ENCODE data around the gene VILL. TPM values are rescaled to one million over a fixed set of nuclear protein-coding genes. Genes with fewer than 3 reads are reported as not detected.

VILL gene
- 1 to 10 TPM; 2.5 to 8.0 (median 7.2) TPM for total RNA-seq
- polyA plus RNA-seq, result 10 to 100 TPM in 1 of 3 donors, 1 to 10 TPM in 2; 1.7 to 18.0 (median 9.7) TPM
- long read RNA-seq, donor 1, result 0 reads
- long read RNA-seq, donor 2, result 0 reads
- long read RNA-seq, donor 3, result 0 reads
- long read RNA-seq, donor 4, partial matches to known transcripts, result 1 of 2 reads
- long read RNA-seq, donor 4, other reads (novel, unspliced or antisense), result 1 of 2 reads
- long read RNA-seq, donor 5, partial matches to known transcripts, result 20 of 24 reads
- long read RNA-seq, donor 5, other reads (novel, unspliced or antisense), result 4 of 24 reads
- long read RNA-seq, donor 6, partial matches to known transcripts, result 2 of 4 reads
- long read RNA-seq, donor 6, other reads (novel, unspliced or antisense), result 2 of 4 reads
- long read RNA-seq, donor 7, partial matches to known transcripts, result 0 of 1 reads
- long read RNA-seq, donor 7, other reads (novel, unspliced or antisense), result 0 of 1 reads
- long read RNA-seq, donor 8, result 0 reads
- long read RNA-seq, donor 9, result 0 reads
- long read RNA-seq, donor 10, result 0 reads

DNA sequence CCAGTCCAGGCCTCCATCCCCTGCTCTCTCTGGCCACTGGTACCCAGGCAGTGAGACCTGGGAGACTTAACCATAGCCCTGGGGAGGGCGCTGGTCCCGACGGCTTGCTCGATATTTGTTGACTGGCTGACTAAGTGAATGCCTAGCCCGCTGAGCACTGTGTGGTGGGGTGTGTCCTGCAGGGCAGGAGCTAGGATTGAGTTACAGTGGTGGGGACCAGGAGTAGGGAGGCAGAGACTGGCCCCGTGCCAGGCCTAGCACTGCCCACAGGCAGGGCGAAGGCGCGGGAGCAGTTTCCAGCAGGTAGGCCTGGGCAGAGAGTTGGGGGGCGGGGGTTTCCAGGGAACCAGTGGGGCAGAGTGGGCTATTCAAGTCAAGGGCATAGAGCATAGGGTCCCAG lies at the start of gene VILL:
TSS of gene VILL (plus strand) at position 260 of the 400 bp plus-strand sequence. CDS start 2,887 bp downstream, outside the sequence.
- no peak within 1 kb of the TSS for H3K27ac ChIP-seq
- intact Hi-C loops (cut with DNase I), result no loop called here
- 65 to 90% (median 87%) methylated on average over 2 to 10 of the region's 10 CpGs for WGBS, 4 donors
- no peaks in the 10 kb centered on the region for H3K27me3 ChIP-seq
- H3K4me3 ChIP-seq, result no peak within 1 kb of the TSS
- DNase-seq, result peak in 3 of 7 donors; percentile 13 to 17 (median 14)
- no peaks in the 10 kb centered on the region for H3K36me3 ChIP-seq (replicated peaks in 1 of 2)
- H3K4me1 ChIP-seq (replicated peaks in 1 of 2), result peaks cover 6 to 15% of the 10 kb centered on the region in 2 donors
- H3K9me3 ChIP-seq (replicated peaks in 1 of 3), result no peaks in the 10 kb centered on the region
- TF ChIP-seq, protein P1, sequence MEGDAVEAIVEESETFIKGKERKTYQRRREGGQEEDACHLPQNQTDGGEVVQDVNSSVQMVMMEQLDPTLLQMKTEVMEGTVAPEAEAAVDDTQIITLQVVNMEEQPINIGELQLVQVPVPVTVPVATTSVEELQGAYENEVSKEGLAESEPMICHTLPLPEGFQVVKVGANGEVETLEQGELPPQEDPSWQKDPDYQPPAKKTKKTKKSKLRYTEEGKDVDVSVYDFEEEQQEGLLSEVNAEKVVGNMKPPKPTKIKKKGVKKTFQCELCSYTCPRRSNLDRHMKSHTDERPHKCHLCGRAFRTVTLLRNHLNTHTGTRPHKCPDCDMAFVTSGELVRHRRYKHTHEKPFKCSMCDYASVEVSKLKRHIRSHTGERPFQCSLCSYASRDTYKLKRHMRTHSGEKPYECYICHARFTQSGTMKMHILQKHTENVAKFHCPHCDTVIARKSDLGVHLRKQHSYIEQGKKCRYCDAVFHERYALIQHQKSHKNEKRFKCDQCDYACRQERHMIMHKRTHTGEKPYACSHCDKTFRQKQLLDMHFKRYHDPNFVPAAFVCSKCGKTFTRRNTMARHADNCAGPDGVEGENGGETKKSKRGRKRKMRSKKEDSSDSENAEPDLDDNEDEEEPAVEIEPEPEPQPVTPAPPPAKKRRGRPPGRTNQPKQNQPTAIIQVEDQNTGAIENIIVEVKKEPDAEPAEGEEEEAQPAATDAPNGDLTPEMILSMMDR (IDR thresholded peaks at IDR 0.05), result no peak
- TF ChIP-seq POLR2A (IDR thresholded peaks at IDR 0.05), result no peak

DNA sequence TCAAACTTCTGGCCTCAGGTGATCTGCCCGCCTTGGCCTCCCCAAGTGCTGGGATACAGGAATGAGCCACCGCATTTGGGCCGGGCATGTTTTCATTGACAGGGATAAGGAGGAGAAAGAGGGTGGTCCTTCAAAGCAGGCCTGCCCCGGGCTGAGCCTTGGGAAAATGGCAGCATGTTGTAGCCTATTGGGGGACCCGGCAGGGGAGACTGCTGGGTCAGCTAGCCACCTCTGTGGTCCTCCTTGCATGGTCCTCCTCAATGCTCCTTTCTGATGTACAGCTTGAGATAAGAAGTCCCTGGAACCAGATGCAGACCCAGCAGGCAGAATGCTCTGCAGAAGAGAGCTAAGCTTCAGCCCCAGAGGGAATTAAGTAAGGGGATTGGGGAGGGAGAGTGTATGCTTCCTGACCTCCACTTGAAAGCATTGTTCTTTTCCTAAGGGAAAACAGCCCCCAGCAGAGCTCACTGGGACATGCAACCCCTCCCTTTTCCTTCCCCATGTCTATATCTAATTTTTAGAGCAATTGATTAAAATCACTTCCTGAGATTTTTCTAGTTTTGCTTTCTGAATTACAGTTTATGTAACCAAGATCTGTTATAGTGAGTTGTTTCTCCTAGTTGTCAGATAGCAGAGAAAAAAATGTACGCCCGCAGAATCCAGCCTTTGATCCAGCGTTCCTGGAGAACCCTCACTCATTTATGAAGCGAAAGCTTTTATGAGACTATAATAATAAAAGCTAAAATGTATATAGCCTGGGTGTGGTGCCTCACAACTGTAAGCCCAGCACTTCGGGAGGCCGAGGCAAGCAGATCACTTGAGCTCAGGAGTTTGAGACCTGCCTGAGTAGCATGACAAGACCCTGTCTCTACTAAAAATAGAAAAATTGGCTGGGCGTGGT lies 48.7 kb upstream of the VILL start:
- intact Hi-C loops (cut with DNase I), result no loop called here
- no peak overlapping the region for H3K4me3 ChIP-seq
- no peaks in the 10 kb centered on the region for H3K9me3 ChIP-seq (replicated peaks in 1 of 3)
- TF ChIP-seq POLR2A (IDR thresholded peaks at IDR 0.05), result no peak
- TF ChIP-seq, protein P1 (IDR thresholded peaks at IDR 0.05), result no peak
- DNase-seq, result no peak
- WGBS, 4 donors, result 73 to 80% (median 75%) methylated on average over 12 of the region's 12 CpGs
- H3K27ac ChIP-seq, result peak overlapping the region in 1 of 5 donors; percentile 15
- H3K27me3 ChIP-seq, result no peaks in the 10 kb centered on the region
- peaks cover 14 to 31% of the 10 kb centered on the region in 2 donors for H3K4me1 ChIP-seq (replicated peaks in 1 of 2)
- no peaks in the 10 kb centered on the region for H3K36me3 ChIP-seq (replicated peaks in 1 of 2)

DNA sequence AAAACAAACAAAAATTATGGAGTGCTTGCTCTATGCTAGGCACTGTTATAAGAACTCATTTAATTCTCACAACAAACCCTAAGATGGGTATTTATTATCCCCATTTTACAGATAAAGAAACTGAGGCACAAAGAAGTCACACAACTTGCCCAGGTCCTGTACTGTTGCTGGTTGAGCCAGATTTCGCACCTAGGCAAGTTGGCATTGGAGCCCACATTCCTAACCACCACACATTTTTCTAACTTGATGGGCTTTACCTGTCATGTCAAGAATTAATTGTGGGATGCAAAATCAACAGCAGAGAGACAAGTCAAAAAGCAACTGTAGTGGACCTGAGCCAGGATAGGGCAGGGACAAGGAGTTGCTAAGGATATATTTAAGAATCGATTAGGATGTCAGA lies 47.9 kb upstream of the VILL start:
- 95 to 97% (median 96%) methylated on average over 2 of the region's 2 CpGs for WGBS, 4 donors
- Histone ChIP-seq H3K36me3 (replicated peaks in 1 of 2) (no peaks in the 10 kb centered on the region), H3K9me3 (replicated peaks in 1 of 3) (no peaks in the 10 kb centered on the region), H3K27ac (peak overlapping the region in 1 of 5 donors; percentile 15), H3K4me3 (no peak overlapping the region), H3K27me3 (no peaks in the 10 kb centered on the region), H3K4me1 (replicated peaks in 1 of 2) (peaks cover 14 to 33% of the 10 kb centered on the region in 2 donors)
- TF ChIP-seq, protein P1 (IDR thresholded peaks at IDR 0.05), result no peak
- TF ChIP-seq POLR2A (IDR thresholded peaks at IDR 0.05), result no peak
- no peak for DNase-seq
- intact Hi-C loops (cut with DNase I), result no loop called here

DNA sequence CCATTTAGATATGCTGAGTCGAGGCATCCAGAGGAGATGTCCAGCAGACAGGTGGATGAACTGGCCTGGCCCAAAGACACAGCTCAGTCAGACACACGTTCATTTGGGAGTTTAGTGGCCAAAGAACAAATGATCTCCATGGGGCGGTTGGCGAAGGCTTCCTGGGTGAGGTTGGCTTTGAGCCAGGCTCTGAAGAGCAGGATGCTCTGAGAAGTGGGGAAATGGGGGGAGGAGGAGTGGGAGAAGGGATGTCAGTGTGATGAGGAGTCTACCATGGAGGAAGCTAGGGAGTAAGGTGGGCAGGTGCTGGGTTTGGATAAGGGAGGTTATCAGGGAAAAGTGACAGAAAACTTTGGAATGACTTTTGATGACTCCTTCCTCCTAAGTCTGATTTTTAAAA lies 47.5 kb upstream of the VILL start:
- no peaks in the 10 kb centered on the region for H3K36me3 ChIP-seq (replicated peaks in 1 of 2)
- TF ChIP-seq, protein P1 (IDR thresholded peaks at IDR 0.05), result no peak
- no peak for DNase-seq
- WGBS, 4 donors, result 89 to 95% (median 91%) methylated on average over 4 of the region's 4 CpGs
- H3K27me3 ChIP-seq, result no peaks in the 10 kb centered on the region
- H3K27ac ChIP-seq, result peak overlapping the region in 1 of 5 donors; percentile 13
- peaks cover 14 to 33% of the 10 kb centered on the region in 2 donors for H3K4me1 ChIP-seq (replicated peaks in 1 of 2)
- H3K4me3 ChIP-seq, result no peak overlapping the region
- H3K9me3 ChIP-seq (replicated peaks in 1 of 3), result no peaks in the 10 kb centered on the region
- intact Hi-C loops (cut with DNase I), result no loop called here

Data from adrenal gland (tissue), 19 donors.